GM23338 (cell line): ENCODE data around the gene DTX4. TPM values are rescaled to one million over a fixed set of nuclear protein-coding genes. Genes with fewer than 3 reads are reported as not detected.

Experiments used
- ATAC-seq: fragments of 200-7000 bp; cut with Tn5 transposase; 3 replicates; pipeline ENCODE4 v1.9.1; 2020
- DNase-seq: peaks from one replicate; pipeline ENCODE4 v3.0.0-alpha.2; 2015; ENCODE audit warnings: low spot score
- H2AFZ ChIP-seq: fragments of 200-600 bp; sonication (generic); 2 replicates; pipeline ENCODE4 v1.8.0; 2016; ENCODE audit warnings: antibody characterized with exemption, mild to moderate bottlenecking, moderate library complexity
- H3F3A ChIP-seq: fragments of 200-600 bp; sonication (generic); replicated peaks from 2 replicates; pipeline ENCODE4 v1.8.0; 2017; ENCODE audit warnings: antibody characterized with exemption, mixed run types, low read depth
- H3K27ac ChIP-seq: fragments of 200-600 bp; sonication (generic); 2 replicates; pipeline ENCODE4 v1.6.1; 2016; ENCODE audit warnings: low read depth
- H3K27me3 ChIP-seq: fragments of 200-600 bp; sonication (generic); 2 replicates; pipeline ENCODE4 v1.8.0; 2016; ENCODE audit warnings: mild to moderate bottlenecking, mixed run types, moderate library complexity; ENCODE audit not compliant: insufficient read depth
- H3K36me3 ChIP-seq: fragments of 200-600 bp; sonication (generic); 2 replicates; pipeline ENCODE4 v1.8.0; 2016; ENCODE audit warnings: mild to moderate bottlenecking; ENCODE audit not compliant: insufficient read depth
- H3K4me1 ChIP-seq: fragments of 200-600 bp; sonication (generic); 2 replicates; pipeline ENCODE4 v1.8.0; 2016; ENCODE audit warnings: mild to moderate bottlenecking, moderate library complexity; ENCODE audit not compliant: insufficient read depth
- H3K4me2 ChIP-seq: fragments of 200-600 bp; sonication (generic); 2 replicates; pipeline ENCODE4 v1.7.1; 2017; ENCODE audit warnings: mixed run types
- H3K4me3 ChIP-seq: fragments of 200-600 bp; sonication (generic); 2 replicates; pipeline ENCODE4 v1.6.1; 2016; ENCODE audit warnings: mixed run types
- H3K79me2 ChIP-seq: fragments of 200-600 bp; sonication (generic); replicated peaks from 2 replicates; pipeline ENCODE4 v1.8.0; 2017; ENCODE audit warnings: mild to moderate bottlenecking; ENCODE audit not compliant: insufficient read depth
- H3K9me2 ChIP-seq: fragments of 200-600 bp; sonication (generic); 2 replicates; pipeline ENCODE4 v1.8.0; 2017; ENCODE audit not compliant: insufficient read depth
- H4K20me1 ChIP-seq: fragments of 200-600 bp; sonication (generic); replicated peaks from 2 replicates; pipeline ENCODE4 v1.8.0; 2017; ENCODE audit warnings: mild to moderate bottlenecking; ENCODE audit not compliant: insufficient read depth
- H3K27ac Mint-ChIP-seq: 2 replicates; pipeline ENCODE4 v1.8.0; 2020; ENCODE audit warnings: inconsistent platforms, mild to moderate bottlenecking, moderate library complexity, mixed read lengths
- H3K27me3 Mint-ChIP-seq: 3 replicates; pipeline ENCODE4 v1.8.0; 2022; ENCODE audit warnings: low read depth, mild to moderate bottlenecking, moderate library complexity, mixed read lengths, inconsistent platforms; ENCODE audit not compliant: insufficient read depth, poor library complexity
- H3K36me3 Mint-ChIP-seq: 3 replicates; pipeline ENCODE4 v1.8.0; 2021; ENCODE audit warnings: low read depth, mild to moderate bottlenecking, inconsistent platforms, moderate library complexity, mixed read lengths
- H3K4me1 Mint-ChIP-seq: 3 replicates; pipeline ENCODE4 v1.8.0; 2020; ENCODE audit warnings: mild to moderate bottlenecking, inconsistent platforms, mixed read lengths
- H3K4me3 Mint-ChIP-seq: 3 replicates; pipeline ENCODE4 v1.8.0; 2021; ENCODE audit warnings: moderate library complexity, mild to moderate bottlenecking, inconsistent platforms, mixed read lengths
- H3K9me3 Mint-ChIP-seq: 3 replicates; pipeline ENCODE4 v1.8.0; 2020; ENCODE audit warnings: moderate library complexity, mild to moderate bottlenecking, inconsistent platforms, mixed read lengths
- CREB1 ChIP-seq: fragments of 250-450 bp; sonication (Bioruptor Pico); IDR thresholded peaks from 2 replicates; pipeline ENCODE4 v1.5.0; 2020; ENCODE audit warnings: low read depth, mild to moderate bottlenecking, moderate library complexity
- CTCF ChIP-seq, 2 experiments: fragments of 200-600 bp in 1 of 2; sonication (generic) in 1 of 2; conservative IDR thresholded peaks; 2 replicates each; pipeline versions ENCODE4 v1.5.1 to v1.6.1; 2016 to 2017; ENCODE audit warnings: antibody characterized with exemption in 2 of 2, low read depth in 2 of 2, mild to moderate bottlenecking in 2 of 2, moderate library complexity in 1 of 2
- EZH2 ChIP-seq: fragments of 200-600 bp; sonication (generic); IDR thresholded peaks from one replicate; pipeline ENCODE4 v1.8.0; 2017; ENCODE audit warnings: antibody characterized with exemption, mild to moderate bottlenecking, low read depth; ENCODE audit not compliant: unreplicated experiment
- EZH2phosphoT487 ChIP-seq: fragments of 200-600 bp; sonication (generic); IDR thresholded peaks from one replicate; pipeline ENCODE4 v1.8.1; 2018; ENCODE audit warnings: antibody characterized with exemption; ENCODE audit not compliant: unreplicated experiment
- JUNB ChIP-seq: IDR thresholded peaks from one replicate; pipeline ENCODE4 v1.6.1; 2016; ENCODE audit warnings: antibody characterized with exemption; ENCODE audit not compliant: unreplicated experiment
- NANOG ChIP-seq: IDR thresholded peaks from 2 replicates; pipeline ENCODE4 v1.6.1; 2016; ENCODE audit warnings: antibody characterized with exemption, borderline replicate concordance
- POLR2AphosphoS5 ChIP-seq: IDR thresholded peaks from 2 replicates; pipeline ENCODE4 v1.6.1; 2016; ENCODE audit warnings: antibody characterized with exemption, low read depth
- STAT1 ChIP-seq: IDR thresholded peaks from one replicate; pipeline ENCODE4 v1.6.1; 2016; ENCODE audit warnings: antibody characterized with exemption; ENCODE audit not compliant: unreplicated experiment
- ZNF114 ChIP-seq: fragments of 250-450 bp; sonication (Bioruptor Pico); IDR thresholded peaks from 2 replicates; pipeline ENCODE4 v1.5.0; 2020; ENCODE audit warnings: mild to moderate bottlenecking, moderate library complexity
- ZNF331 ChIP-seq: fragments of 250-450 bp; sonication (Bioruptor Pico); IDR thresholded peaks from 2 replicates; pipeline ENCODE4 v1.5.0; 2020; ENCODE audit warnings: low read depth, mild to moderate bottlenecking, moderate library complexity
- ZNF462 ChIP-seq: fragments of 250-450 bp; sonication (Bioruptor Pico); IDR thresholded peaks from 2 replicates; pipeline ENCODE4 v1.5.0; 2020; ENCODE audit warnings: mild to moderate bottlenecking, moderate library complexity
- polyA plus RNA-seq: library from polyadenylated mRNA; unstranded; fragments of >200 nt; fragmentation: Nextera tagmentation; extraction: Ambion mirVana; gene quantifications from 2 replicates; pipeline ENCODE4 v1.2.1, GENCODE V29; 2016
- total RNA-seq: library from RNA; depleted of rRNA; stranded (reverse); fragments of >200 nt; shearing (Covaris generic); gene quantifications from 2 replicates; pipeline ENCODE4 v1.2.3, GENCODE V29; 2014
- TF ChIP-seq, protein P1 (sequence below): IDR thresholded peaks from 2 replicates; pipeline ENCODE4 v1.6.1; 2016; ENCODE audit warnings: antibody characterized with exemption
- TF ChIP-seq, protein P2 (sequence below): IDR thresholded peaks from one replicate; pipeline ENCODE4 v1.6.1; 2018; ENCODE audit warnings: antibody characterized with exemption; ENCODE audit not compliant: unreplicated experiment

DTX4 gene
- total and polyA plus RNA-seq, 2 experiments from 2014 or later: 4.2 to 14.7 TPM

GRCh38 chr11:59199546-59200422, 27.9 kb downstream of the DTX4 start:
- Mint-ChIP-seq H3K27me3 (no peaks in the 10 kb centered on the region), H3K27ac (no peak overlapping the region), H3K4me3 (no peak overlapping the region), H3K9me3 (peaks cover 12% of the 10 kb centered on the region), H3K4me1 (peaks cover 2% of the 10 kb centered on the region; the same call in 1 of the 3 replicates), H3K36me3 (peaks cover 65% of the 10 kb centered on the region)
- Histone ChIP-seq H3F3A (no peaks in the 10 kb centered on the region), H3K4me1 (no peaks in the 10 kb centered on the region), H3K36me3 (peaks cover 22% of the 10 kb centered on the region), H3K9me2 (0 out of 2 replicates have a peak, but pooled peaks cover 4% of the 10 kb centered on the region), H3K27ac (no peak overlapping the region), H2AFZ (no peak overlapping the region), H3K27me3 (no peaks in the 10 kb centered on the region), H3K4me3 (no peak overlapping the region), H3K4me2 (no peak overlapping the region), H3K79me2 (no peaks in the 10 kb centered on the region), H4K20me1 (no peaks in the 10 kb centered on the region)
- no peak for TF ChIP-seq POLR2AphosphoS5
- no peak for TF ChIP-seq EZH2
- no peak for TF ChIP-seq CREB1 (CRISPR knock-in tag)
- TF ChIP-seq, protein P1, sequence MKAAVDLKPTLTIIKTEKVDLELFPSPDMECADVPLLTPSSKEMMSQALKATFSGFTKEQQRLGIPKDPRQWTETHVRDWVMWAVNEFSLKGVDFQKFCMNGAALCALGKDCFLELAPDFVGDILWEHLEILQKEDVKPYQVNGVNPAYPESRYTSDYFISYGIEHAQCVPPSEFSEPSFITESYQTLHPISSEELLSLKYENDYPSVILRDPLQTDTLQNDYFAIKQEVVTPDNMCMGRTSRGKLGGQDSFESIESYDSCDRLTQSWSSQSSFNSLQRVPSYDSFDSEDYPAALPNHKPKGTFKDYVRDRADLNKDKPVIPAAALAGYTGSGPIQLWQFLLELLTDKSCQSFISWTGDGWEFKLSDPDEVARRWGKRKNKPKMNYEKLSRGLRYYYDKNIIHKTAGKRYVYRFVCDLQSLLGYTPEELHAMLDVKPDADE: no peak
- TF ChIP-seq EZH2phosphoT487: no peak
- no peak for TF ChIP-seq JUNB
- TF ChIP-seq, protein P2, sequence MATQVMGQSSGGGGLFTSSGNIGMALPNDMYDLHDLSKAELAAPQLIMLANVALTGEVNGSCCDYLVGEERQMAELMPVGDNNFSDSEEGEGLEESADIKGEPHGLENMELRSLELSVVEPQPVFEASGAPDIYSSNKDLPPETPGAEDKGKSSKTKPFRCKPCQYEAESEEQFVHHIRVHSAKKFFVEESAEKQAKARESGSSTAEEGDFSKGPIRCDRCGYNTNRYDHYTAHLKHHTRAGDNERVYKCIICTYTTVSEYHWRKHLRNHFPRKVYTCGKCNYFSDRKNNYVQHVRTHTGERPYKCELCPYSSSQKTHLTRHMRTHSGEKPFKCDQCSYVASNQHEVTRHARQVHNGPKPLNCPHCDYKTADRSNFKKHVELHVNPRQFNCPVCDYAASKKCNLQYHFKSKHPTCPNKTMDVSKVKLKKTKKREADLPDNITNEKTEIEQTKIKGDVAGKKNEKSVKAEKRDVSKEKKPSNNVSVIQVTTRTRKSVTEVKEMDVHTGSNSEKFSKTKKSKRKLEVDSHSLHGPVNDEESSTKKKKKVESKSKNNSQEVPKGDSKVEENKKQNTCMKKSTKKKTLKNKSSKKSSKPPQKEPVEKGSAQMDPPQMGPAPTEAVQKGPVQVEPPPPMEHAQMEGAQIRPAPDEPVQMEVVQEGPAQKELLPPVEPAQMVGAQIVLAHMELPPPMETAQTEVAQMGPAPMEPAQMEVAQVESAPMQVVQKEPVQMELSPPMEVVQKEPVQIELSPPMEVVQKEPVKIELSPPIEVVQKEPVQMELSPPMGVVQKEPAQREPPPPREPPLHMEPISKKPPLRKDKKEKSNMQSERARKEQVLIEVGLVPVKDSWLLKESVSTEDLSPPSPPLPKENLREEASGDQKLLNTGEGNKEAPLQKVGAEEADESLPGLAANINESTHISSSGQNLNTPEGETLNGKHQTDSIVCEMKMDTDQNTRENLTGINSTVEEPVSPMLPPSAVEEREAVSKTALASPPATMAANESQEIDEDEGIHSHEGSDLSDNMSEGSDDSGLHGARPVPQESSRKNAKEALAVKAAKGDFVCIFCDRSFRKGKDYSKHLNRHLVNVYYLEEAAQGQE: no peak
- TF ChIP-seq ZNF114: no peak
- TF ChIP-seq CTCF (conservative IDR thresholded peaks at IDR 0.05; ENCODE audit: low read depth in 2 of 2): no peak
- no peak for TF ChIP-seq ZNF331 (CRISPR knock-in tag)
- no peak for TF ChIP-seq NANOG
- no peak for TF ChIP-seq ZNF462 (CRISPR knock-in tag)
- TF ChIP-seq STAT1: no peak
- DNase-seq (no peak), ATAC-seq (no peak)
